ENCODE data around the gene KIF3A.

DNA sequence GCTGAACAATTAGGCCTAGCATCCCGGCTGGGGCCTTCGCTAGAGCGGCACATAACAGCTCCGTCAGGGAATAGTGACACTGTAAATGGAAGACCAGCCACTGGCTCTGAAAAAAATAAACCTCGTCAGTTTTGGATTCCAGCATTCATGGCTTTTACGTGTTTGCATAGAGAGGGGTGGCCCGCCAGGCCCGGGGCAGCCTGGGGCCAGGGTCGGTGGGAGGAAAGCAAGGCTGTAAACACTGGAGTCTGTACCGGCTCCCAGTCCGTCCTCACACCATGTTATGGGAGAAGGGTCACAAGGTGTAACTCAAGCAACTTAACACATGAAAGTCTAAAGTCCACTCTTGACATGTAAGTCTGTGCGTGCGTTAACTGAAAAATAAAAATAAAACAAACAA is 21.1 kb upstream of the KIF3A start:
- TF ChIP-seq, protein P1, sequence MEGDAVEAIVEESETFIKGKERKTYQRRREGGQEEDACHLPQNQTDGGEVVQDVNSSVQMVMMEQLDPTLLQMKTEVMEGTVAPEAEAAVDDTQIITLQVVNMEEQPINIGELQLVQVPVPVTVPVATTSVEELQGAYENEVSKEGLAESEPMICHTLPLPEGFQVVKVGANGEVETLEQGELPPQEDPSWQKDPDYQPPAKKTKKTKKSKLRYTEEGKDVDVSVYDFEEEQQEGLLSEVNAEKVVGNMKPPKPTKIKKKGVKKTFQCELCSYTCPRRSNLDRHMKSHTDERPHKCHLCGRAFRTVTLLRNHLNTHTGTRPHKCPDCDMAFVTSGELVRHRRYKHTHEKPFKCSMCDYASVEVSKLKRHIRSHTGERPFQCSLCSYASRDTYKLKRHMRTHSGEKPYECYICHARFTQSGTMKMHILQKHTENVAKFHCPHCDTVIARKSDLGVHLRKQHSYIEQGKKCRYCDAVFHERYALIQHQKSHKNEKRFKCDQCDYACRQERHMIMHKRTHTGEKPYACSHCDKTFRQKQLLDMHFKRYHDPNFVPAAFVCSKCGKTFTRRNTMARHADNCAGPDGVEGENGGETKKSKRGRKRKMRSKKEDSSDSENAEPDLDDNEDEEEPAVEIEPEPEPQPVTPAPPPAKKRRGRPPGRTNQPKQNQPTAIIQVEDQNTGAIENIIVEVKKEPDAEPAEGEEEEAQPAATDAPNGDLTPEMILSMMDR (IDR thresholded peaks at IDR 0.05) = no peak
- no peak for TF ChIP-seq POLR2A (IDR thresholded peaks at IDR 0.05)

All from stomach (tissue), 4 donors.